CD14-positive monocyte (primary cell): ENCODE data around the gene CST9. TPM values are rescaled to one million over a fixed set of nuclear protein-coding genes. Genes with fewer than 3 reads are reported as not detected.

Experiments
- DNase-seq, 3 donors: peaks; one replicate each; pipeline ENCODE4 v3.0.0-alpha.2; 2011 to 2022
- H2AFZ ChIP-seq: 2 replicates; pipeline ENCODE4 v1.6.0; 2012; ENCODE audit warnings: mild to moderate bottlenecking, low read depth, low read length, inconsistent platforms; ENCODE audit not compliant: insufficient read depth, poor library complexity, severe bottlenecking
- H3K27ac ChIP-seq, 2 donors: 1 replicate in 1 of 2; 2 replicates in 1 of 2; pipeline ENCODE4 v1.5.1; 2012 to 2013; ENCODE audit warnings: low read length in 2 of 2, control low read depth in 1 of 2, inconsistent platforms in 1 of 2, low read depth in 1 of 2, mild to moderate bottlenecking in 1 of 2
- H3K27me3 ChIP-seq, 2 donors: one replicate each; pipeline versions ENCODE4 v1.6.0 to v1.6.1; 2011 to 2013; ENCODE audit warnings: low read length in 2 of 2; ENCODE audit not compliant: control insufficient read depth in 2 of 2, insufficient read depth in 2 of 2
- H3K36me3 ChIP-seq, 2 donors: replicated peaks in 1 of 2; 1 replicate in 1 of 2; 2 replicates in 1 of 2; pipeline versions ENCODE4 v1.5.1 to v1.6.1; 2012 to 2013; ENCODE audit warnings: low read length in 2 of 2, control low read depth in 1 of 2, inconsistent platforms in 1 of 2, mild to moderate bottlenecking in 1 of 2; ENCODE audit not compliant: insufficient read depth in 2 of 2, control insufficient read depth in 1 of 2
- H3K4me1 ChIP-seq, 2 donors: 1 replicate in 1 of 2; 2 replicates in 1 of 2; pipeline versions ENCODE4 v1.5.1 to v1.6.1; 2012 to 2013; ENCODE audit warnings: low read length in 2 of 2, control low read depth in 1 of 2, inconsistent platforms in 1 of 2, mild to moderate bottlenecking in 1 of 2, moderate library complexity in 1 of 2; ENCODE audit not compliant: insufficient read depth in 2 of 2, control insufficient read depth in 1 of 2
- H3K4me2 ChIP-seq: replicated peaks from 2 replicates; pipeline ENCODE3; 2012; ENCODE audit warnings: low read length, moderate library complexity, mild to moderate bottlenecking; ENCODE audit not compliant: poor library complexity, severe bottlenecking; ENCODE audit errors: extremely low read depth
- H3K4me3 ChIP-seq, 3 experiments: fragments of 200-600 bp in 1 of 3; sonication (generic) in 1 of 3; replicated peaks in 1 of 3; 1 replicate in 2 of 3; 2 replicates in 1 of 3; pipeline ENCODE4 v1.5.1; 2011 to 2013; ENCODE audit warnings: low read length in 3 of 3, mild to moderate bottlenecking in 3 of 3, control low read depth in 2 of 3, low read depth in 2 of 3, inconsistent platforms in 1 of 3, moderate library complexity in 1 of 3
- H3K79me2 ChIP-seq: 2 replicates; pipeline ENCODE4 v1.6.0; 2012; ENCODE audit warnings: mild to moderate bottlenecking, control low read depth, inconsistent platforms, low read length, moderate library complexity; ENCODE audit not compliant: insufficient read depth
- H3K9ac ChIP-seq: 2 replicates; pipeline ENCODE4 v1.6.0; 2017; ENCODE audit warnings: low read length, mild to moderate bottlenecking; ENCODE audit not compliant: insufficient read depth, poor library complexity, severe bottlenecking
- H3K9me3 ChIP-seq, 2 donors: replicated peaks in 1 of 2; 1 replicate in 1 of 2; 2 replicates in 1 of 2; pipeline versions ENCODE4 v1.5.1 to v1.6.1; 2012 to 2013; ENCODE audit warnings: low read length in 2 of 2, control low read depth in 1 of 2; ENCODE audit not compliant: control insufficient read depth in 1 of 2, insufficient read depth in 1 of 2
- H4K20me1 ChIP-seq: 2 replicates; pipeline ENCODE4 v1.6.0; 2012; ENCODE audit warnings: mild to moderate bottlenecking, low read length, control low read depth, moderate library complexity; ENCODE audit not compliant: insufficient read depth
- H3K27ac Mint-ChIP-seq, 7 donors: one replicate each; pipeline ENCODE4 v1.8.0; 2020; ENCODE audit warnings: mild to moderate bottlenecking in 7 of 7, mixed read lengths in 7 of 7, moderate library complexity in 6 of 7, inconsistent platforms in 2 of 7
- H3K27me3 Mint-ChIP-seq, 3 donors: one replicate each; pipeline ENCODE4 v1.8.0; 2021 to 2022; ENCODE audit warnings: low read depth in 3 of 3, mild to moderate bottlenecking in 3 of 3, mixed read lengths in 3 of 3, moderate library complexity in 3 of 3, inconsistent platforms in 1 of 3
- H3K36me3 Mint-ChIP-seq, 2 donors: one replicate each; pipeline ENCODE4 v1.8.0; 2020; ENCODE audit warnings: mixed read lengths in 2 of 2, inconsistent platforms in 1 of 2, mild to moderate bottlenecking in 1 of 2
- H3K4me1 Mint-ChIP-seq: one replicate; pipeline ENCODE4 v1.8.0; 2020; ENCODE audit warnings: mild to moderate bottlenecking, mixed read lengths
- H3K4me3 Mint-ChIP-seq, 2 donors: one replicate each; pipeline ENCODE4 v1.8.0; 2020; ENCODE audit warnings: mild to moderate bottlenecking in 2 of 2, mixed read lengths in 2 of 2, moderate library complexity in 1 of 2
- H3K9me3 Mint-ChIP-seq, 7 donors: one replicate each; pipeline ENCODE4 v1.8.0; 2020 to 2022; ENCODE audit warnings: mixed read lengths in 7 of 7, mild to moderate bottlenecking in 6 of 7, moderate library complexity in 6 of 7, inconsistent platforms in 2 of 7
- WGBS: methylation state at CpG from one replicate; pipeline ENCODE4 v1.1.5; 2013; ENCODE audit warnings: missing lambda C conversion rate; ENCODE audit not compliant: insufficient coverage; 5-methylcytosine and 5-hydroxymethylcytosine counted together
- intact Hi-C, 2 donors: fragments of 100-400 bp; cut with micrococcal nuclease; formaldehyde crosslinking; loops; one replicate each; pipeline versions ENCODE4 v1.15.0 to v1.15.1; 2023
- polyA plus RNA-seq, 3 donors: library from polyadenylated mRNA; depleted of rRNA in 1 of 3; unstranded in 2 of 3; stranded (reverse) in 1 of 3; fragments of 300-500 nt in 2 of 3; fragments of >200 nt in 1 of 3; fragmentation: Illumina TruSeq in 2 of 3; gene quantifications; 1 replicate in 2 of 3; 2 replicates in 1 of 3; pipeline ENCODE4 v1.2.3, GENCODE V29; 2012 to 2021
- TF ChIP-seq, protein P1 (sequence below): fragments of 200-600 bp; IDR thresholded peaks from one replicate; pipeline ENCODE4 v1.8.0; 2022; ENCODE audit warnings: antibody characterized with exemption, mild to moderate bottlenecking

The CST9 gene
- polyA plus RNA-seq, 3 donors = 0.13 TPM; not detected in 2

DNA sequence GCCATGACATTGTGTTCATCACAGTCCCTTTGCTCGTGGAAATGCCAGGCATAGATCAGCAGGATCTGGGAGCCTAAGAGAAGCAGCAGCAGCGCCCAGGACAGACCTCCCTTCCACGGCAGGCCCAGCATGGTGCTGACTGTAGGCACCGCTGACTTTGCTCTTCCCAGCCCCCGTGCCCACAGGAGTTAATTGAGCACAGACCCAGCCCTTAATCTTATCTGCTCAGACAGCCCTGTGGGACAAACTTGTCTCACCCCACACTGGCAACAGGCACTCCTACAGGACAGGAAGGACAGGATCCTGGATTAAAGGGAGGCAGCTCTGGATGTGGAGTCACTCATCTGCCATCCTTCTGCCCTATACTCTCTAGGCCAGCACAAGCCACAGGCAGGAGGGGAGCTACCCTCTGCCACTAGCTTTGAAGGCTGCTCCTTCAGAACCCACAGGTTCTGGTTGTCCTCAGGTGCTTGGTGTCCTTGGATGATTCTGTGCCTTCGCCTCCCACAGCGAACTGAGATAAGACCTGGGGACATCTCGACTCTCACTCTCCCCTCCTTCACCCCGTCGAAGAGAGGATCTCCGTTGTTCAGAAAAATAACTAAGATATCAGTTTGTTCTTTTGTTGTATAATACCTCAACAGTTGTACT, 37.3 kb downstream of the CST9 start, which contains the start of gene CST9L:
Gene CST9L (minus strand): TSS at position 165 of the 651 bp plus-strand sequence. CDS start 34 bp downstream, at position 131.
- H3K36me3 ChIP-seq = no peaks in the 10 kb centered on the region
- TF ChIP-seq, protein P1, sequence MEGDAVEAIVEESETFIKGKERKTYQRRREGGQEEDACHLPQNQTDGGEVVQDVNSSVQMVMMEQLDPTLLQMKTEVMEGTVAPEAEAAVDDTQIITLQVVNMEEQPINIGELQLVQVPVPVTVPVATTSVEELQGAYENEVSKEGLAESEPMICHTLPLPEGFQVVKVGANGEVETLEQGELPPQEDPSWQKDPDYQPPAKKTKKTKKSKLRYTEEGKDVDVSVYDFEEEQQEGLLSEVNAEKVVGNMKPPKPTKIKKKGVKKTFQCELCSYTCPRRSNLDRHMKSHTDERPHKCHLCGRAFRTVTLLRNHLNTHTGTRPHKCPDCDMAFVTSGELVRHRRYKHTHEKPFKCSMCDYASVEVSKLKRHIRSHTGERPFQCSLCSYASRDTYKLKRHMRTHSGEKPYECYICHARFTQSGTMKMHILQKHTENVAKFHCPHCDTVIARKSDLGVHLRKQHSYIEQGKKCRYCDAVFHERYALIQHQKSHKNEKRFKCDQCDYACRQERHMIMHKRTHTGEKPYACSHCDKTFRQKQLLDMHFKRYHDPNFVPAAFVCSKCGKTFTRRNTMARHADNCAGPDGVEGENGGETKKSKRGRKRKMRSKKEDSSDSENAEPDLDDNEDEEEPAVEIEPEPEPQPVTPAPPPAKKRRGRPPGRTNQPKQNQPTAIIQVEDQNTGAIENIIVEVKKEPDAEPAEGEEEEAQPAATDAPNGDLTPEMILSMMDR = no peak
- Mint-ChIP-seq H3K9me3 (peaks cover 0 to 6% (median 0%) of the 10 kb centered on the region in 7 donors), H3K4me1 (peaks cover 1% of the 10 kb centered on the region), H3K27me3 (peaks cover 0 to 7% (median 2%) of the 10 kb centered on the region in 3 donors), H3K4me3 (no peak within 1 kb of the TSS), H3K27ac (no peak within 1 kb of the TSS), H3K36me3 (no peaks in the 10 kb centered on the region)
- no peaks in the 10 kb centered on the region for H4K20me1 ChIP-seq
- intact Hi-C loops = no loop called here
- no peaks in the 10 kb centered on the region for H3K4me1 ChIP-seq
- no peak within 1 kb of the TSS for H3K4me2 ChIP-seq
- H2AFZ ChIP-seq = no peak within 1 kb of the TSS
- WGBS = 89% methylated on average over 5 of the region's 11 CpGs
- H3K4me3 ChIP-seq = no peak within 1 kb of the TSS
- no peaks in the 10 kb centered on the region for H3K79me2 ChIP-seq
- DNase-seq = no peak
- H3K27ac ChIP-seq = no peak within 1 kb of the TSS
- H3K27me3 ChIP-seq = no peaks in the 10 kb centered on the region
- peaks cover 0 to under 1% of the 10 kb centered on the region in 2 donors for H3K9me3 ChIP-seq
- H3K9ac ChIP-seq = no peak within 1 kb of the TSS

DNA sequence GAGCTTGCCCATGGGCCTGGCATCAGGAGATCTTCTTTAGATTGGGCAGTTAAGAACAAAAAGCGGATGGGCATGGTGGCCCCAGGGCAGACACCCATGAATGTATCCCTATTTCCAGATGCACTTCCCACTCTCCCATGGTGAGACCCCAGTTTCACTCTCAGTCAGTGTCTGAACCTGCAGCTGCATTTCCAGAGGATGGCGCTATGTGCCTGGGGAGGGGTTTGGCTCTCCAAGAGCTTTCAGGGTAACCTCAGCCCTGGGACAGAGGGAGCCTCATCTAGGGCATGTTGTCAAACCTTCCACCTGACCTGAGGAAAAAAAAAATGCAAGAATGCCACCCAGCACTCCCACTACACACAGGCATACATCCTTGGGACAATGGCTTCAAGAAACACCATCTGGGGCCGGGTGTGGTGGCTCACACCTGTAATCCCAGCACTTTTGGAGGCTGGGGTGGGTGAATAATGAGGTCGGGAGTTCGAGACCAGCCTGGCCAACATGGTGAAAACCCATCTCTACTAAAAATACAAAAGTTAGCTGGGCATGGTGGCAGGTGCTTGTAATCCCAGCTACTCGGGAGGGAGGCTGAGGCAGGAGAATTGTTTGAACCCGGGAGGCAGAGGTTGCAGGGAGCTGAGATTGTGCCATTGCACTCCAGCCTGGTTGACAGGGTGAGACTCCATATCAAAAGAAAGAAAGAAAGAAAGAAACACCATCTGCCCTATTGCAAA, 39.4 kb downstream of the CST9 start:
- TF ChIP-seq, protein P1 = no peak
- no peak overlapping the region for H3K4me3 ChIP-seq
- Mint-ChIP-seq H3K27me3 (peaks cover 2 to 7% (median 5%) of the 10 kb centered on the region in 3 donors), H3K36me3 (no peaks in the 10 kb centered on the region), H3K27ac (no peak overlapping the region), H3K4me3 (no peak overlapping the region), H3K9me3 (peaks cover 12 to 20% (median 15%) of the 10 kb centered on the region in 7 donors), H3K4me1 (peaks cover 1% of the 10 kb centered on the region)
- no peak overlapping the region for H3K27ac ChIP-seq
- H3K4me1 ChIP-seq = no peaks in the 10 kb centered on the region
- H3K9ac ChIP-seq = no peak overlapping the region
- no peak for DNase-seq
- H3K36me3 ChIP-seq = no peaks in the 10 kb centered on the region
- peaks cover 15% of the 10 kb centered on the region in 2 donors for H3K9me3 ChIP-seq
- H3K79me2 ChIP-seq = no peaks in the 10 kb centered on the region
- 100% methylated on average over 2 of the region's 7 CpGs for WGBS
- intact Hi-C loops = no loop called here
- no peaks in the 10 kb centered on the region for H3K27me3 ChIP-seq
- no peak overlapping the region for H3K4me2 ChIP-seq
- no peak overlapping the region for H2AFZ ChIP-seq
- H4K20me1 ChIP-seq = no peaks in the 10 kb centered on the region
